ENCODE data around the gene WDR73. TPM values are rescaled to one million over a fixed set of nuclear protein-coding genes. Genes with fewer than 3 reads are reported as not detected.
A peak's percentile ranks its signal among the peaks of the same experiment; 100 is the strongest.

Gene WDR73
- total and polyA plus RNA-seq, 9 of the 15 experiments (the other 6 are each of a cell fraction or from before 2014, with no cell fraction given): 9.2 to 25.4 (median 21.7) TPM

DNA sequence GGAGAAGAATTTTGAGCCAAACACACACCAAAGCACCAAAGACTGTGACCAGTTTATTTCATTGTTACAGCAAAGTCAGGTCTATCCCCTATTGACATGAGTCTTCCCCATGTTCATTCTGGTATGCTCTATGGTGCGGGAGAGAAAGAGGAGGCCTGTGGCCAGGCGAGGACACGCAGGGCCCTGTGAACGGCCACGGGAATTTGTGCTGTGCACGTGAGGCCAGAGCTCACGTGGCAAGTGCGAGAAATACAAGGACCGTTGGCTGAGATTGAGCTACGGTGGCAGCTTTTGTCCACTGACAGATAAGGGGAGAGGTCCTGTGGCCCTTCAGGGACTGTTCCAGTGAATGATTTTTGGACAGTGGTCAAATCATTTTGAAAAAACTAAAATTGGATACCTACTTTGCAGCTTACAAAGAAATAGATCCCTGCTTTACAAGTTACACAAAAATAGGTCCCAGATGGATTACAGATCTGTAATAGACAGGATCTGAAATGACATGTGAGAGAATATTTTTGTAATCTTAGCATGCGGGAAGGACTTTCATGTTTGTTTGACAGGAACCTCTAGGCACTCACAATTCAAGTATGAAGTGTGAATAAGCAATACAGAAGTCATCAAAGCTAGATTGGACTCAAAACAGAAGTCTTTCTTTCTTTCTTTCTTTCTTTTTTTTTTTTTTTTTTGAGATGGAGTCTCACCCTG, 44.1 kb downstream of the WDR73 start:
- in situ Hi-C loops (cut with MboI): no loop called here

More for the DNA sequence above, 44.1 kb downstream of the WDR73 start:
- peaks cover 5 to 9% of the 10 kb centered on the region in 2 experiments; a peak in 3 of 5 replicates for H3K4me1 ChIP-seq (replicated peaks in 1 of 2; ENCODE audit: control insufficient read depth in 2 of 2, insufficient read depth in 2 of 2, low read length in 2 of 2)
- no peaks in the 10 kb centered on the region for H3K27me3 ChIP-seq (ENCODE audit: control insufficient read depth in 2 of 2, insufficient read depth in 2 of 2, low read length in 2 of 2)
- no peak overlapping the region; the same call in 1 of the 2 replicates for H3K4me2 ChIP-seq (ENCODE audit: insufficient read depth, low read length)
- H3K36me3 ChIP-seq (ENCODE audit: control insufficient read depth, insufficient read depth, low read length): peaks cover 7% of the 10 kb centered on the region; the same call in 1 of the 3 replicates
- H4K20me1 ChIP-seq (replicated peaks; ENCODE audit: control insufficient read depth, insufficient read depth, low read length): no peaks in the 10 kb centered on the region
- H2AFZ ChIP-seq (ENCODE audit: low read depth, low read length): peak overlapping the region; percentile 12; the same call in 1 of the 2 replicates
- H3K79me2 ChIP-seq (ENCODE audit: control insufficient read depth, insufficient read depth, low read length): no peaks in the 10 kb centered on the region
- no peak for DNase-seq (ENCODE audit: extremely low read depth in 1 of 4, low spot score in 3 of 4)
- BruUV-seq (replicated peaks): no TSS peak
- intact Hi-C loops (cut with micrococcal nuclease): no loop called here
- CTCF ChIA-PET (ENCODE audit: low intra/inter-chr PET ratio): no interaction called here
- ATAC-seq: peak; percentile 32; the same call in 2 of the 3 replicates
- no peaks in the 10 kb centered on the region for H3K9me3 ChIP-seq (replicated peaks; ENCODE audit: control insufficient read depth, insufficient read depth, low read depth, low read length)
- H3K4me3 ChIP-seq: no peak overlapping the region
- POLR2A ChIA-PET: interaction anchor here (0.6 to 1.6 kb wide), 5 partner anchors 9 to 327 kb away, joined by 3 to 6 read pairs (median 3); no protein-coding TSS in a partner anchor
- no peaks in the 10 kb centered on the region for H3K9me1 ChIP-seq (ENCODE audit: control insufficient read depth, insufficient read depth, low read length)
- no peak overlapping the region for H3K27ac ChIP-seq (ENCODE audit: extremely low read depth, low read depth, low read length)
- peak overlapping the region in 1 of 2 experiments; percentile 65; a peak in 2 of 4 replicates for H3K9ac ChIP-seq (ENCODE audit: insufficient read depth in 1 of 2, low read depth in 2 of 2, low read length in 2 of 2)
- FAIRE-seq: no peak
- 40% methylated on average over 11 of the region's 11 CpGs for WGBS (ENCODE audit: insufficient coverage, low coverage, missing lambda C conversion rate)
- TF ChIP-seq POLR2A (conservative IDR thresholded peaks at IDR 0.05): no peak
- no peak for TF ChIP-seq HMG20A (CRISPR knock-in tag; conservative IDR thresholded peaks at IDR 0.05)
- 0 out of 2 replicates have a peak, but pooled peaks have one; percentile 20 for TF ChIP-seq CXXC5 (CRISPR knock-in tag; IDR thresholded peaks at IDR 0.05)
- no peak for TF ChIP-seq TBP (optimal IDR thresholded peaks at IDR 0.05; ENCODE audit: low read depth, low read length)
- TF ChIP-seq SRSF3 (IDR thresholded peaks at IDR 0.05; ENCODE audit: insufficient read depth, low read length): no peak
- TF ChIP-seq BDP1 (IDR thresholded peaks at IDR 0.05; ENCODE audit: insufficient read depth, insufficient read length): no peak
- TF ChIP-seq POLR2AphosphoS2 (IDR thresholded peaks at IDR 0.05; ENCODE audit: low read length): no peak
- peak; percentile 83 for TF ChIP-seq BHLHE40 (IDR thresholded peaks at IDR 0.05; ENCODE audit: low read length)
- TF ChIP-seq ZNF212 (CRISPR knock-in tag; IDR thresholded peaks at IDR 0.05): no peak
- TF ChIP-seq ZBTB8A (IDR thresholded peaks at IDR 0.05; ENCODE audit: partially characterized antibody): no peak
- no peak for TF ChIP-seq ZNF12 (CRISPR knock-in tag; IDR thresholded peaks at IDR 0.05)
- TF ChIP-seq, protein P1, sequence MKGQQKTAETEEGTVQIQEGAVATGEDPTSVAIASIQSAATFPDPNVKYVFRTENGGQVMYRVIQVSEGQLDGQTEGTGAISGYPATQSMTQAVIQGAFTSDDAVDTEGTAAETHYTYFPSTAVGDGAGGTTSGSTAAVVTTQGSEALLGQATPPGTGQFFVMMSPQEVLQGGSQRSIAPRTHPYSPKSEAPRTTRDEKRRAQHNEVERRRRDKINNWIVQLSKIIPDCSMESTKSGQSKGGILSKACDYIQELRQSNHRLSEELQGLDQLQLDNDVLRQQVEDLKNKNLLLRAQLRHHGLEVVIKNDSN (CRISPR knock-in tag; IDR thresholded peaks at IDR 0.05): peak; percentile 18; the same call in 1 of the 2 replicates
- TF ChIP-seq, protein P2, sequence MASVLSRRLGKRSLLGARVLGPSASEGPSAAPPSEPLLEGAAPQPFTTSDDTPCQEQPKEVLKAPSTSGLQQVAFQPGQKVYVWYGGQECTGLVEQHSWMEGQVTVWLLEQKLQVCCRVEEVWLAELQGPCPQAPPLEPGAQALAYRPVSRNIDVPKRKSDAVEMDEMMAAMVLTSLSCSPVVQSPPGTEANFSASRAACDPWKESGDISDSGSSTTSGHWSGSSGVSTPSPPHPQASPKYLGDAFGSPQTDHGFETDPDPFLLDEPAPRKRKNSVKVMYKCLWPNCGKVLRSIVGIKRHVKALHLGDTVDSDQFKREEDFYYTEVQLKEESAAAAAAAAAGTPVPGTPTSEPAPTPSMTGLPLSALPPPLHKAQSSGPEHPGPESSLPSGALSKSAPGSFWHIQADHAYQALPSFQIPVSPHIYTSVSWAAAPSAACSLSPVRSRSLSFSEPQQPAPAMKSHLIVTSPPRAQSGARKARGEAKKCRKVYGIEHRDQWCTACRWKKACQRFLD (CRISPR knock-in tag; IDR thresholded peaks at IDR 0.05): no peak
- no peak for TF ChIP-seq ZNF785 (CRISPR knock-in tag; IDR thresholded peaks at IDR 0.05)
- no peak for TF ChIP-seq SIN3A (IDR thresholded peaks at IDR 0.05; ENCODE audit: borderline replicate concordance in 2 of 2, control insufficient read depth in 1 of 2, low read depth in 2 of 2, low read length in 2 of 2)
- TF ChIP-seq, protein P3, sequence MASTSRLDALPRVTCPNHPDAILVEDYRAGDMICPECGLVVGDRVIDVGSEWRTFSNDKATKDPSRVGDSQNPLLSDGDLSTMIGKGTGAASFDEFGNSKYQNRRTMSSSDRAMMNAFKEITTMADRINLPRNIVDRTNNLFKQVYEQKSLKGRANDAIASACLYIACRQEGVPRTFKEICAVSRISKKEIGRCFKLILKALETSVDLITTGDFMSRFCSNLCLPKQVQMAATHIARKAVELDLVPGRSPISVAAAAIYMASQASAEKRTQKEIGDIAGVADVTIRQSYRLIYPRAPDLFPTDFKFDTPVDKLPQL (IDR thresholded peaks at IDR 0.05; ENCODE audit: extremely low read depth, insufficient read length): no peak
